Activated CD4-positive, alpha-beta T cell treated with anti-CD3 and anti-CD28 coated beads, Interleukin-2, amount 50 U/mL, for 48 hours (primary cell): ENCODE results near the gene FER.
"Not testable (repeated sequence)": the region's sequence is repeated elsewhere in the genome, so short reads cannot be mapped to it uniquely, and the experiment has no call there.

Experiments used
- DNase-seq, 2 experiments: peaks; one replicate each; pipeline ENCODE4 v3.0.0-alpha.2; 2020

FER gene

GRCh38 chr5:109145139-109145538 is 397.4 kb downstream of the FER start:
- no peak for DNase-seq

GRCh38 chr5:109146591-109146990 is 398.9 kb downstream of the FER start:
- no peak for DNase-seq

- no peak for DNase-seq
Observed at GRCh38 chr5:109152565-109152964, 404.9 kb downstream of the FER start.

GRCh38 chr5:109155625-109156024 is 407.9 kb downstream of the FER start:
- no peak for DNase-seq

GRCh38 chr5:109156885-109157284 is 409.2 kb downstream of the FER start:
- DNase-seq: no peak

GRCh38 chr5:109160468-109160867 is 412.8 kb downstream of the FER start:
- DNase-seq: no peak

GRCh38 chr5:109161914-109162683 is 414.4 kb downstream of the FER start:
- DNase-seq: no peak

GRCh38 chr5:109163336-109163735 is 415.6 kb downstream of the FER start:
- DNase-seq: no peak

GRCh38 chr5:109164001-109164400 is 416.3 kb downstream of the FER start:
- DNase-seq: no peak

- DNase-seq: no peak
Observed at GRCh38 chr5:109167586-109167985, 419.9 kb downstream of the FER start.

- DNase-seq: no peak
Observed at GRCh38 chr5:109168151-109168550, 420.5 kb downstream of the FER start.

GRCh38 chr5:109170629-109171350 is 423.1 kb downstream of the FER start:
- DNase-seq: no peak

GRCh38 chr5:109171437-109172073 is 423.9 kb downstream of the FER start:
- not testable (repeated sequence) for DNase-seq

GRCh38 chr5:109173036-109173794 is 425.5 kb downstream of the FER start:
- DNase-seq: no peak

- no peak for DNase-seq
Observed at GRCh38 chr5:109177227-109177626, 429.5 kb downstream of the FER start.

GRCh38 chr5:109177782-109178181 is 430.1 kb downstream of the FER start:
- DNase-seq: no peak

GRCh38 chr5:109180668-109181067 is 433.0 kb downstream of the FER start:
- DNase-seq: no peak

GRCh38 chr5:109186759-109187158 is 439.1 kb downstream of the FER start:
- DNase-seq: no peak

- no peak for DNase-seq
Observed at GRCh38 chr5:109191153-109191558, 443.5 kb downstream of the FER start.

- no peak for DNase-seq
Observed at GRCh38 chr5:109192027-109192426, 444.3 kb downstream of the FER start.

- DNase-seq: no peak
Observed at GRCh38 chr5:109192555-109193281, 445.0 kb downstream of the FER start.

GRCh38 chr5:109195667-109196066 is 448.0 kb downstream of the FER start:
- no peak for DNase-seq
